GM23248 (cell line): ENCODE results near the gene FMN2. TPM values are rescaled to one million over a fixed set of nuclear protein-coding genes. Genes with fewer than 3 reads are reported as not detected.
"Not testable (repeated sequence)": the region's sequence is repeated elsewhere in the genome, so short reads cannot be mapped to it uniquely, and the experiment has no call there.

Experiments
- DNase-seq: peaks from one replicate; pipeline ENCODE4 v3.0.0-alpha.2; 2015
- H2AFZ ChIP-seq: fragments of 200-600 bp; sonication (generic); 2 replicates; pipeline ENCODE4 v1.6.1; 2016; ENCODE audit warnings: antibody characterized with exemption
- H3F3A ChIP-seq: fragments of 200-600 bp; sonication (generic); 2 replicates; pipeline ENCODE4 v1.6.1; 2016; ENCODE audit warnings: mild to moderate bottlenecking, antibody characterized with exemption, mixed run types; ENCODE audit not compliant: insufficient read depth
- H3K27ac ChIP-seq: fragments of 200-600 bp; sonication (generic); 2 replicates; pipeline ENCODE4 v1.5.1; 2016; ENCODE audit warnings: mild to moderate bottlenecking
- H3K27me3 ChIP-seq: fragments of 200-600 bp; sonication (generic); replicated peaks from 2 replicates; pipeline ENCODE4 v1.6.1; 2016; ENCODE audit warnings: mild to moderate bottlenecking; ENCODE audit not compliant: insufficient read depth
- H3K36me3 ChIP-seq: fragments of 200-600 bp; sonication (generic); 2 replicates; pipeline ENCODE4 v1.6.1; 2016; ENCODE audit warnings: low read depth, mild to moderate bottlenecking
- H3K4me1 ChIP-seq: fragments of 200-600 bp; sonication (generic); 2 replicates; pipeline ENCODE4 v1.6.1; 2016; ENCODE audit warnings: mild to moderate bottlenecking; ENCODE audit not compliant: insufficient read depth
- H3K4me2 ChIP-seq: fragments of 200-600 bp; sonication (generic); one replicate; pipeline ENCODE4 v1.6.1; 2016; ENCODE audit warnings: mild to moderate bottlenecking; ENCODE audit not compliant: unreplicated experiment
- H3K4me3 ChIP-seq: fragments of 200-600 bp; sonication (generic); 2 replicates; pipeline ENCODE4 v1.5.1; 2016; ENCODE audit warnings: mild to moderate bottlenecking
- H3K79me2 ChIP-seq: fragments of 200-600 bp; sonication (generic); 2 replicates; pipeline ENCODE4 v1.6.1; 2016; ENCODE audit warnings: mild to moderate bottlenecking; ENCODE audit not compliant: insufficient read depth
- H3K9ac ChIP-seq: fragments of 200-600 bp; sonication (generic); 2 replicates; pipeline ENCODE4 v1.6.1; 2016; ENCODE audit warnings: mild to moderate bottlenecking
- H3K9me2 ChIP-seq: fragments of 200-600 bp; sonication (generic); 2 replicates; pipeline ENCODE4 v1.6.1; 2016; ENCODE audit warnings: mixed run types, mild to moderate bottlenecking, moderate library complexity; ENCODE audit not compliant: insufficient read depth
- H3K9me3 ChIP-seq: fragments of 200-600 bp; sonication (generic); one replicate; pipeline ENCODE4 v1.6.1; 2017; ENCODE audit warnings: low read depth
- H4K20me1 ChIP-seq: fragments of 200-600 bp; sonication (generic); 2 replicates; pipeline ENCODE4 v1.6.0; 2016; ENCODE audit not compliant: insufficient read depth
- EZH2 ChIP-seq: fragments of 200-600 bp; sonication (generic); IDR thresholded peaks from 2 replicates; pipeline ENCODE4 v1.6.1; 2018; ENCODE audit warnings: antibody characterized with exemption, mild to moderate bottlenecking; ENCODE audit not compliant: insufficient read depth, poor library complexity, severe bottlenecking
- EZH2phosphoT487 ChIP-seq: fragments of 200-600 bp; sonication (generic); IDR thresholded peaks from 2 replicates; pipeline ENCODE4 v1.6.1; 2018; ENCODE audit warnings: antibody characterized with exemption, moderate library complexity, mild to moderate bottlenecking, low read depth; ENCODE audit not compliant: insufficient read depth
- WGBS, 2 experiments: methylation state at CpG; one replicate each; pipeline ENCODE4 v1.1.6; 2015 to 2017; ENCODE audit warnings: low lambda C conversion rate in 2 of 2, low coverage in 1 of 2; ENCODE audit errors: missing lambda C conversion rate in 2 of 2; 5-methylcytosine and 5-hydroxymethylcytosine counted together
- in situ Hi-C: fragments of 300-500 bp; cut with MboI; formaldehyde crosslinking; loops from 2 replicates; pipeline ENCODE4 v1.15.0; 2020
- polyA plus RNA-seq: library from polyadenylated mRNA; unstranded; fragments of >200 nt; fragmentation: Nextera tagmentation; extraction: Ambion mirVana; gene quantifications from 2 replicates; pipeline ENCODE4 v1.2.1, GENCODE V29; 2016
- total RNA-seq: library from RNA; depleted of rRNA; stranded (reverse); fragments of >200 nt; shearing (Covaris generic); gene quantifications from 2 replicates; pipeline ENCODE4 v1.2.3, GENCODE V29; 2014

Gene FMN2
- total and polyA plus RNA-seq, 2 experiments from 2014 or later, result 78.2 to 114 TPM

DNA sequence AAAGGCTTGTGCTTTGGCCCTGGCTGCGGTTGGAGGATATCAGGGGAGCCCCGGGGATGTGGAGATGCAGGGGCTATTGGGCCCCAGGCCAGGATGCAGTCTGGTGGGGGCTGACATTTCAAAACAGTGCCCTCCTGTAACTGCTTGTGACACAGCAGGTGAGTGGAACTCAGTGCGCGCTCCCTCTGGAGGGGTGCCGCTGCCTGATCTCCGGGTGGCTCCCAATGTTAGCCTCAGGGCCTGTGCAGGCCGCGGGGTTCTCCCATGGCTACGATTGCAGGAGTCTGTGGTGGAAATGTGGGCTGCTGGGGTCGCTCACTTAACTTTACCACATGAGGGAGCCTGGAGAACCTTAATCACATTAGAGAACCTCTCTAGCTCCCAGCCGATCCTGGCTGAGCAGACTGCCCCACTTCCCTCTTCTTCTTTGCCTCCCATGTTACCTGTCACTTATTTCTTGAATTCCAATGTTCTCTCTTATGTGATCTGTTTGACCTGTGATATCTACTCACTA lies 163.2 kb downstream of the FMN2 start:
- peaks cover 59% of the 10 kb centered on the region for H3F3A ChIP-seq
- 97 to 99% methylated on average over 11 of the region's 11 CpGs for WGBS, 2 experiments
- no peak overlapping the region for H2AFZ ChIP-seq
- H3K4me3 ChIP-seq, result no peak overlapping the region
- in situ Hi-C loops, result no loop called here
- H3K4me1 ChIP-seq, result peaks cover 40% of the 10 kb centered on the region
- H3K27me3 ChIP-seq, result no peaks in the 10 kb centered on the region
- DNase-seq, result no peak
- H3K9me2 ChIP-seq, result no peaks in the 10 kb centered on the region
- no peak overlapping the region for H3K4me2 ChIP-seq
- peaks cover 29% of the 10 kb centered on the region for H3K36me3 ChIP-seq
- H3K9ac ChIP-seq, result no peak overlapping the region
- peaks cover 2% of the 10 kb centered on the region for H3K9me3 ChIP-seq
- no peak for TF ChIP-seq EZH2
- peaks cover 81% of the 10 kb centered on the region for H3K79me2 ChIP-seq
- H3K27ac ChIP-seq, result no peak overlapping the region
- H4K20me1 ChIP-seq, result no peaks in the 10 kb centered on the region

DNA sequence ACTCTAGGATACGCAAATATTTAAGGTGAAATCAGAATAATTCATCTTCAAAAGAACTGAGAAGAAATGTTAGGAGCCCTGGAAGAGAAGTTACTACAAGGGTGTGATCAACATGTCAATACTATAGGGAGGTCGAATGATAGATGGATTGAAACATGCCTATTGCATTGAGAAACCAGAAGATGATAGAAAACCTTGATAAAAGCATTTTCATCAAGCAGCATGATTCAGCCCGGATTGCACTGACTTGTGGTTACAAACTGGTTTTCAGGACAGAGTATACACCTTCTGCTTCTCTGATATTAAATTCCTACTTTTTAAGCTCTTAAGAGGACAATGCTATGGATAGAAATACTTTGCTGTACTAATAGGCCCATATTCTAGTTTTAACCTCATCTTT lies 164.2 kb downstream of the FMN2 start:
- H3K4me3 ChIP-seq, result no peak overlapping the region

DNA sequence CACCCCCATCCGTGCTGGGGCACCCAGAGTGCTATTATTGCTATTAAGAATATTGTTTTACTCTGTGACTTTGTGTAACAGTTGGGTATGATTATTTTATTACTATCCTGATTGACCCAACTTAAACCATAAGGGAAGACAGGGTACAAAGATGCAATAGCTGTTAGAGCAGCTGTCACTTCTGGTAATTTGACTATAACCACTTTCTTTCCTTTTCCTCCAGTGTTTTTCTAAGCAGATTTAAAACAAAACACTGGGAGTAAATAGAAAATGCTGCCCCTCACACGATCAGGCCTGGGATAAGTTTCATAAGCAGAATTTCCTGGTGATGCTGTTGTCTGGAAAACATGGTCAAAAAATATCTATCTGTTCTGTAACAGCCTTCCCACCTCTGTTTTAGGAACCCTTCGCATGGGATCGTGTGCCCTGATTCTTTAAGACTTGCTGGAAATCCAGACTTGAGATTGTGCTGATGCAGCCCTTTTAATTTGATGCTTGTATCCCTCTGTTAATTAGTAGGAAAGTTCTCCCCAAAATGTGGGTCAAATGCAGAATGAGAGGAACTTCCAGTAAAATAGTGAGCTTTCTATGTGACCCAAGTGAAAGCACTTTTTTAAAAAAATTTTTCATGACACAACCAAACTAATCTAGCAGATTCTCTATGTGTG lies 165.3 kb downstream of the FMN2 start:
- H3K27ac ChIP-seq, result peak overlapping the region; percentile 69

More for the DNA sequence above, 164.2 kb downstream of the FMN2 start:
- Histone ChIP-seq H3K9ac (no peak overlapping the region), H3K4me2 (no peak overlapping the region), H3K27ac (no peak overlapping the region), H3K9me3 (no peaks in the 10 kb centered on the region), H3K4me1 (peaks cover 41% of the 10 kb centered on the region), H3K36me3 (peaks cover 37% of the 10 kb centered on the region), H3K9me2 (no peaks in the 10 kb centered on the region), H3K27me3 (no peaks in the 10 kb centered on the region), H3F3A (peaks cover 60% of the 10 kb centered on the region), H3K79me2 (peaks cover 81% of the 10 kb centered on the region), H4K20me1 (no peaks in the 10 kb centered on the region), H2AFZ (no peak overlapping the region)
- in situ Hi-C loops, result no loop called here
- no peak for TF ChIP-seq EZH2
- no peak for TF ChIP-seq EZH2phosphoT487
- DNase-seq, result peak; percentile 32
- 94 to 95% methylated on average over 3 of the region's 3 CpGs for WGBS, 2 experiments

DNA sequence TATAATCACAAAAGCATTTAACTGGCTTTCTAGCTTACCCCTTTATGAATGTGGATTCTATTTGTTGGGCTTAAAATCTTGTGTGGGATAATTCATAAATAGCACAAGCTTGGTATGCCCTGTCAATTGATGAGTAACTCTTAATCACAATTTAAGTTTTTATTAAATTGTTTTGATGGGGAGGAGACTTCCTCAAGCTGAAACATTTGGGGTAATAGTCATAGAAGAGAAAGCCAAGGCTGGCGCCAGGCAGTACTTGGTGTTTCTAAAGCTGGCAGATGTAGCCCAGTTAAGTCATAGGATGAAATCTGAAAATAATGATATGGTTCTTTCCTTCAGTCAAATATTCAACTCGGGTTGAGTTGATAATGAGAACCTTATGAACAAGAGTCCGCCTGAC lies 167.2 kb downstream of the FMN2 start:
- no peaks in the 10 kb centered on the region for H3K27me3 ChIP-seq
- peaks cover 54% of the 10 kb centered on the region for H3F3A ChIP-seq
- peaks cover 81% of the 10 kb centered on the region for H3K79me2 ChIP-seq
- H3K4me3 ChIP-seq, result no peak overlapping the region
- no peaks in the 10 kb centered on the region for H3K9me3 ChIP-seq
- peak; percentile 97 for DNase-seq
- peaks cover 41% of the 10 kb centered on the region for H3K4me1 ChIP-seq
- no peak overlapping the region for H3K4me2 ChIP-seq
- H2AFZ ChIP-seq, result no peak overlapping the region
- no peak overlapping the region for H3K9ac ChIP-seq
- in situ Hi-C loops, result no loop called here
- H4K20me1 ChIP-seq, result no peaks in the 10 kb centered on the region
- H3K9me2 ChIP-seq, result no peaks in the 10 kb centered on the region
- H3K36me3 ChIP-seq, result peaks cover 36% of the 10 kb centered on the region
- peak overlapping the region; percentile 74 for H3K27ac ChIP-seq
- WGBS, 2 experiments, result 0 to 2% methylated on average over 3 of the region's 3 CpGs
- no peak for TF ChIP-seq EZH2
- 0 out of 2 replicates have a peak, but pooled peaks have one; percentile 65 for TF ChIP-seq EZH2phosphoT487

More for the DNA sequence above, 165.3 kb downstream of the FMN2 start:
- no peak for TF ChIP-seq EZH2
- no peak for TF ChIP-seq EZH2phosphoT487
- Histone ChIP-seq H3K36me3 (peaks cover 44% of the 10 kb centered on the region), H3K9me2 (no peaks in the 10 kb centered on the region), H3K79me2 (peaks cover 81% of the 10 kb centered on the region), H3K4me2 (no peak overlapping the region), H3K4me1 (peaks cover 41% of the 10 kb centered on the region), H2AFZ (no peak overlapping the region), H3F3A (peaks cover 60% of the 10 kb centered on the region), H3K4me3 (no peak overlapping the region), H4K20me1 (no peaks in the 10 kb centered on the region), H3K9ac (no peak overlapping the region), H3K27me3 (no peaks in the 10 kb centered on the region), H3K9me3 (no peaks in the 10 kb centered on the region)
- WGBS, 2 experiments, result 82 to 91% methylated on average over 4 of the region's 4 CpGs
- no peak for DNase-seq
- in situ Hi-C loops, result no loop called here

DNA sequence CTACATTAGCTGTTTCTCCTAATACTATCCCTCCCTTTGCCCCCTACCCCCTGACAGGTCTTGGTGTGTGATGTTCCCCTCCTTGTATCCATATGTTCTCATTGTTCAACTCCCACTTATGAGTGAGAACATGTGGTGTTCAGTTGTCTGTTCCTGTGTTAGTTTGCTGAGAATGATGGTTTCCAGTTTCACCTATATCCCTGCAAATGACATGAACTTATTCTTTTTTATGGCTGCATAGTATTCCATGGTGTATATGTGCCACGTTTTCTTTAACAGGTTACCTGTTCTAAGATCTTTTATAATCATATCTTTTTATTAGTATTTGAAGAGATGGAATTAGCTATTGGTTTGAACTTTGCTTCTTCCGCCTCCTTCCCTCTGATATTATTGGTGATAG lies 172.8 kb downstream of the FMN2 start:
- H3K4me1 ChIP-seq, result peaks cover 16% of the 10 kb centered on the region
- peaks cover 39% of the 10 kb centered on the region for H3F3A ChIP-seq
- H3K9me2 ChIP-seq, H3K27me3 ChIP-seq, DNase-seq, H3K4me3 ChIP-seq, H3K27ac ChIP-seq, H4K20me1 ChIP-seq, H3K9me3 ChIP-seq, in situ Hi-C loops, H2AFZ ChIP-seq, H3K4me2 ChIP-seq, H3K9ac ChIP-seq: not testable (repeated sequence)
- peaks cover 49% of the 10 kb centered on the region for H3K36me3 ChIP-seq
- 96 to 97% methylated on average over 2 of the region's 2 CpGs for WGBS, 2 experiments
- H3K79me2 ChIP-seq, result peaks cover 93% of the 10 kb centered on the region
